ENCODE data around the gene ZNF408.

Gene ZNF408

DNA sequence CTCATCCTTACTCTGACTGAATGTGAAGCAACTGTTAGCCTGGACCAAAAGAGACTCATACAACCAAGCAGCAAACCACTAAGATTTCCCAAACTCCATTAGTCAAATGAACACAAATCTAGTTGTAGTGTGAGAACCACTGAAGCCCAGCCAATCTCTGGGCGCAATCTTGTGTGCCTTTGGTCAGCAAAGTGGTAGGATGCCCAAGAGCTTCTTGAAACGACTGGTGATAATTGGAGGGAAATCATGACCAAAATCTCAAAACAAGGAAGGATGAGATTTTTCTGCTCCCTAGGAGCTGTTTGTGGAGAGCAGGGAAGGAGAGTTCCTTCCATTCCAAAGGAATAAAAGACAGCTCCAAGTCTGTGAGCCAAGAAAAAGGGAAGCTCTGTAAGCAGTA is 42.2 kb downstream of the ZNF408 start:
- DNase-seq (ENCODE audit: low read depth): no peak
- TF ChIP-seq, protein P1, sequence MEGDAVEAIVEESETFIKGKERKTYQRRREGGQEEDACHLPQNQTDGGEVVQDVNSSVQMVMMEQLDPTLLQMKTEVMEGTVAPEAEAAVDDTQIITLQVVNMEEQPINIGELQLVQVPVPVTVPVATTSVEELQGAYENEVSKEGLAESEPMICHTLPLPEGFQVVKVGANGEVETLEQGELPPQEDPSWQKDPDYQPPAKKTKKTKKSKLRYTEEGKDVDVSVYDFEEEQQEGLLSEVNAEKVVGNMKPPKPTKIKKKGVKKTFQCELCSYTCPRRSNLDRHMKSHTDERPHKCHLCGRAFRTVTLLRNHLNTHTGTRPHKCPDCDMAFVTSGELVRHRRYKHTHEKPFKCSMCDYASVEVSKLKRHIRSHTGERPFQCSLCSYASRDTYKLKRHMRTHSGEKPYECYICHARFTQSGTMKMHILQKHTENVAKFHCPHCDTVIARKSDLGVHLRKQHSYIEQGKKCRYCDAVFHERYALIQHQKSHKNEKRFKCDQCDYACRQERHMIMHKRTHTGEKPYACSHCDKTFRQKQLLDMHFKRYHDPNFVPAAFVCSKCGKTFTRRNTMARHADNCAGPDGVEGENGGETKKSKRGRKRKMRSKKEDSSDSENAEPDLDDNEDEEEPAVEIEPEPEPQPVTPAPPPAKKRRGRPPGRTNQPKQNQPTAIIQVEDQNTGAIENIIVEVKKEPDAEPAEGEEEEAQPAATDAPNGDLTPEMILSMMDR (IDR thresholded peaks at IDR 0.05; ENCODE audit: insufficient read depth, low read depth, low read length, missing control alignments): no peak
- H3K4me3 ChIP-seq (ENCODE audit: low read depth, low read length): no peak overlapping the region

DNA sequence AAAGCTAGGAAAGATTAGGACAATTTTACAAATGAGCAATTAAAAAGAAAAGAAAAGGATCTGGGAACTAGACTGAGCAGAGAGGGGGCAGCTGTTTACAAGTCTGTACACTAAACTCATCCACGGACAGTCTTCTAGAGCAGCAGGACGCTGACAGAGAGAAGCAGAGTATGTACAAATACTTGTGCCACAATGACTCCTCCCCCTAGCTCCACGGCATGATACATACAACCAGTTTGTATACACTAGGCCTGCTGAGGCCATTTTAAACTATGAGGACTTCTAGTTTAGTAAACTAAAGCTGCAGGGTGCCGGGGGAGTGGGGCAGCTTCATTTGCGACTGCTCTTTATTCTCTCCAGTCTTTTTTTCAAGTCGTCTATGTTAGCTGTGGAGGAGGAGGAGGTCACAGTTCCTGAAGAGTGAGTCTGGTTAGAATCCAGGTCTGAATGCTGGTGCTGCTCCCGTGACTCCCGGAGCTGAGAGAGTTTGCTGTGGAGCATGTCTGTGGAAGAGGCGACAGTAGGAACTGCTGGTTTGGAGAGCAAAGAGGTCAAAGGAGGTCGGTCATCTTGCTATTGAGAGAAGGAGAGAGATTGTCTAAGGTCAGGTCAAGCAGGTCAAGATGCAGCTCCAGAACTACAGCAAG is 43.0 kb downstream of the ZNF408 start:
- no peak overlapping the region for H3K4me3 ChIP-seq (ENCODE audit: low read depth, low read length)
- no peak for DNase-seq (ENCODE audit: low read depth)
- TF ChIP-seq, protein P1 (IDR thresholded peaks at IDR 0.05; ENCODE audit: insufficient read depth, low read depth, low read length, missing control alignments): no peak

DNA sequence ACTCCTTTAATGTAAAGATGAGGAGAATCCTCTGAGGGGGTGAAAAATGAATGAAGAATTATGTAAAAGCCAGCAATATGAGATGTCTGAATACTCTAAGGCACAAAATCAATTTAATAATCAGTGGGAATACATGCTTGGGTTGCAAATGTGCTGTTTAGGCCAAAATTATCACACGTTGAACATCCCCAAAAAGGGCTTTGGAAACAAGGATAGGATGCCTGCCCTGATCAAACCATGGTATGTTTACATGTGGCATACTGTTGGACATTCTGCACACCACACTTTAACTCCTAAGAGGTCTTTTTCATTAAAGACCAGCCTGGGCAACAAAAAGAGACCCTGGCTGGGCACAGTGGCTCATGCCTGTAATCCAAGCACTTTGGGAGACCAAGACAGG is 44.5 kb downstream of the ZNF408 start:
- DNase-seq (ENCODE audit: low read depth): no peak
- no peak overlapping the region for H3K4me3 ChIP-seq (ENCODE audit: low read depth, low read length)
- TF ChIP-seq, protein P1 (IDR thresholded peaks at IDR 0.05; ENCODE audit: insufficient read depth, low read depth, low read length, missing control alignments): no peak

DNA sequence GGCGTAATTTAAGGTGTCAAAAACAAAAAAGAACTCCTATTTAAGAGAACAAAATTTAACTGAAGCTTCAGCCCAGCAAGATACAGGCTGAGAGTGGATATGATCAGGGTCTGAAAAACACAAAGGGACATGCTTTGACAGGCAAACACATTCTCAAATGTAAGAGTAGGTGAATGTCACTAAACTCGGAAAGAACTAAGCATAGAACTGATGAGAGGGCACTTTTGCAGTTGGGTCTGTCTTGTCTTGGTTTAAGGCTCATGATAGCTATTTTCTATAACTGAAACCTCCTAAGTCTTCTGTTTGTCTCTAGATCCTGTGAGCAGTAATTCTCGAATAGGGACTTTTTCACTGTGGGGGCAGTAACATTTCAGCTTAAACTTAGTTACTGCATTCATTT is 45.2 kb downstream of the ZNF408 start:
- DNase-seq (ENCODE audit: low read depth): no peak
- TF ChIP-seq, protein P1 (IDR thresholded peaks at IDR 0.05; ENCODE audit: insufficient read depth, low read depth, low read length, missing control alignments): no peak
- H3K4me3 ChIP-seq (ENCODE audit: low read depth, low read length): no peak overlapping the region

DNA sequence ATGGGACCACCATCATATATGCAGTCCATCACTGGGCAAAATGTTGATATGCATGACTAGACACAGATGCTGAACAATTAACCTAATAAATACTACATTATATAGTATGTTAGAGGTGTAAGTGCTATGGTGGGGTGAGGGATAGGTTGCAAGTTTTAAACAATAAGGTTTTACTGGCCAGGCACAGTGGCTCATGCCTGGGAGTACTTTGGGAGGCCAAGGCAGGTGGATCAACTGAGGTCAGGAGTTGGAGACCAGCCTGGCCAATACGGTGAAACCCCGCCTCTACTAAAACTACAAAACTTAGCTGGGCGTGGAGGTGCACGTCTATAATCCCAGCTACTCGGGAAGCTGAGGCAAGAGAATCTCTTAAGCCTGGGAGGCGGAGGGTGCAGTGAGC is 46.3 kb downstream of the ZNF408 start:
- no peak for DNase-seq (ENCODE audit: low read depth)
- TF ChIP-seq, protein P1 (IDR thresholded peaks at IDR 0.05; ENCODE audit: insufficient read depth, low read depth, low read length, missing control alignments): no peak
- no peak overlapping the region for H3K4me3 ChIP-seq (ENCODE audit: low read depth, low read length)

Data from GM12865 (cell line).